HepG2 (cell line): ENCODE measurements around the gene NOL4L. TPM values are rescaled to one million over a fixed set of nuclear protein-coding genes. Genes with fewer than 3 reads are reported as not detected.

Experiments used
- ASH2L ChIP-seq: fragments of 300-600, 200-600 bp; sonication (generic); IDR thresholded peaks from 2 replicates; pipeline ENCODE4 v1.7.0; 2017; ENCODE audit warnings: low read depth, mild to moderate bottlenecking, moderate library complexity, mixed read lengths, low read length; ENCODE audit not compliant: insufficient read length
- CCDC6 ChIP-seq: sonication (generic); formaldehyde crosslinking; IDR thresholded peaks from 2 replicates; pipeline ENCODE4 v1.8.1; 2022; ENCODE audit warnings: mild to moderate bottlenecking, missing genetic modification reagents, moderate library complexity
- CEBPG ChIP-seq: IDR thresholded peaks from 2 replicates; pipeline ENCODE4 v1.6.1; 2016
- CENPX ChIP-seq: sonication (generic); formaldehyde crosslinking; IDR thresholded peaks from 2 replicates; pipeline ENCODE4 v1.9.0; 2021; ENCODE audit warnings: mild to moderate bottlenecking, missing genetic modification reagents, moderate library complexity
- GZF1 ChIP-seq: sonication (generic); formaldehyde crosslinking; IDR thresholded peaks from 2 replicates; pipeline ENCODE4 v1.5.1; 2020; ENCODE audit warnings: mild to moderate bottlenecking, missing genetic modification reagents
- HBP1 ChIP-seq: IDR thresholded peaks from 2 replicates; pipeline ENCODE4 v1.6.1; 2016; ENCODE audit warnings: low read depth, control low read depth
- HHEX ChIP-seq: IDR thresholded peaks from 2 replicates; pipeline ENCODE4 v1.6.1; 2016; ENCODE audit warnings: control low read depth
- MED1 ChIP-seq: sonication (generic); formaldehyde crosslinking; IDR thresholded peaks from 2 replicates; pipeline ENCODE4 v1.4.0; 2020; ENCODE audit warnings: missing genetic modification reagents
- MXD4 ChIP-seq: IDR thresholded peaks from 2 replicates; pipeline ENCODE4 v1.6.1; 2016; ENCODE audit warnings: mild to moderate bottlenecking, missing biosample characterization, missing genetic modification reagents
- PITX1 ChIP-seq: sonication (generic); formaldehyde crosslinking; IDR thresholded peaks from 2 replicates; pipeline ENCODE4 v1.5.1; 2020; ENCODE audit warnings: mild to moderate bottlenecking, missing genetic modification reagents
- POLR2AphosphoS2 ChIP-seq: IDR thresholded peaks from 2 replicates; pipeline ENCODE4 v1.6.1; 2011; ENCODE audit warnings: low read depth, low read length, improper control_type of control experiment
- SIN3A ChIP-seq: IDR thresholded peaks from 2 replicates; pipeline ENCODE4 v1.6.1; 2011; ENCODE audit warnings: low read depth, mild to moderate bottlenecking, control low read depth, low read length, borderline replicate concordance
- SP140L ChIP-seq: sonication (generic); formaldehyde crosslinking; IDR thresholded peaks from 2 replicates; pipeline ENCODE4 v1.4.0; 2020; ENCODE audit warnings: missing genetic modification reagents, borderline replicate concordance
- TGIF2 ChIP-seq: IDR thresholded peaks from 2 replicates; pipeline ENCODE4 v1.6.1; 2016; ENCODE audit warnings: control low read depth, missing compliant biosample characterization
- ZNF10 ChIP-seq: sonication (generic); formaldehyde crosslinking; IDR thresholded peaks from 2 replicates; pipeline ENCODE4 v1.4.0; 2020; ENCODE audit warnings: mild to moderate bottlenecking, low read depth, missing genetic modification reagents, borderline replicate concordance
- ZNF235 ChIP-seq: sonication (generic); formaldehyde crosslinking; IDR thresholded peaks from 2 replicates; pipeline ENCODE4 v1.8.1; 2023; ENCODE audit warnings: mild to moderate bottlenecking, missing genetic modification reagents, borderline replicate concordance
- ZNF24 ChIP-seq: fragments of 450-650 bp; IDR thresholded peaks from 2 replicates; pipeline ENCODE4 v1.6.1; 2017; ENCODE audit warnings: antibody characterized with exemption, mild to moderate bottlenecking
- ZNF260 ChIP-seq: sonication (generic); formaldehyde crosslinking; IDR thresholded peaks from 2 replicates; pipeline ENCODE4 v1.4.0; 2020; ENCODE audit warnings: missing genetic modification reagents, low read depth, mild to moderate bottlenecking, borderline replicate concordance
- ZNF83 ChIP-seq: sonication (generic); formaldehyde crosslinking; IDR thresholded peaks from 2 replicates; pipeline ENCODE4 v1.4.0; 2020; ENCODE audit warnings: missing genetic modification reagents, mild to moderate bottlenecking, borderline replicate concordance
- polyA plus RNA-seq, 8 experiments: library from polyadenylated mRNA; depleted of rRNA in 3 of 8; stranded (reverse) in 7 of 8; unstranded in 1 of 8; fragments of >200 nt; fragmentation: Illumina TruSeq in 4 of 8; extraction: Trizol in 4 of 8; gene quantifications; 2 replicates each; pipeline versions ENCODE4 v1.2.1 to v1.2.3, GENCODE V29; 2011 to 2016; ENCODE audit warnings: low read depth in 4 of 8, missing spikeins in 1 of 8, mixed read lengths in 1 of 8; ENCODE audit not compliant: insufficient read depth in 1 of 8
- total RNA-seq, 5 experiments: library from RNA; depleted of rRNA; stranded (reverse); fragments of >200 nt; fragmentation: Illumina TruSeq; extraction: Trizol; gene quantifications; 2 replicates each; pipeline ENCODE4 v1.2.3, GENCODE V29; 2016; ENCODE audit warnings: low read depth in 1 of 5
- TF ChIP-seq, protein P1 (sequence below): IDR thresholded peaks from 2 replicates; pipeline ENCODE4 v1.6.1; 2018; ENCODE audit warnings: missing genetic modification reagents
- TF ChIP-seq, protein P2 (sequence below): IDR thresholded peaks from 2 replicates; pipeline ENCODE4 v1.6.1; 2016; ENCODE audit warnings: mild to moderate bottlenecking
- TF ChIP-seq, protein P3 (sequence below): sonication (generic); formaldehyde crosslinking; IDR thresholded peaks from 2 replicates; pipeline ENCODE4 v1.5.0; 2020; ENCODE audit warnings: missing genetic modification reagents
- TF ChIP-seq, protein P4 (sequence below): IDR thresholded peaks from 2 replicates; pipeline ENCODE4 v1.6.1; 2016; ENCODE audit warnings: missing compliant biosample characterization, missing genetic modification reagents, borderline replicate concordance

NOL4L gene
- total and polyA plus RNA-seq, 2 of the 13 experiments (the other 11 are each of a cell fraction or from before 2014, with no cell fraction given): 16.6 to 35.4 TPM

GRCh38 chr20:32470025-32470861, 114.9 kb downstream of the NOL4L start (continued):
- TF ChIP-seq MED1 (CRISPR knock-in tag): no peak
- TF ChIP-seq, protein P1, sequence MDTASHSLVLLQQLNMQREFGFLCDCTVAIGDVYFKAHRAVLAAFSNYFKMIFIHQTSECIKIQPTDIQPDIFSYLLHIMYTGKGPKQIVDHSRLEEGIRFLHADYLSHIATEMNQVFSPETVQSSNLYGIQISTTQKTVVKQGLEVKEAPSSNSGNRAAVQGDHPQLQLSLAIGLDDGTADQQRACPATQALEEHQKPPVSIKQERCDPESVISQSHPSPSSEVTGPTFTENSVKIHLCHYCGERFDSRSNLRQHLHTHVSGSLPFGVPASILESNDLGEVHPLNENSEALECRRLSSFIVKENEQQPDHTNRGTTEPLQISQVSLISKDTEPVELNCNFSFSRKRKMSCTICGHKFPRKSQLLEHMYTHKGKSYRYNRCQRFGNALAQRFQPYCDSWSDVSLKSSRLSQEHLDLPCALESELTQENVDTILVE: peak; percentile 33; the same call in 1 of the 2 replicates
- TF ChIP-seq, protein P2, sequence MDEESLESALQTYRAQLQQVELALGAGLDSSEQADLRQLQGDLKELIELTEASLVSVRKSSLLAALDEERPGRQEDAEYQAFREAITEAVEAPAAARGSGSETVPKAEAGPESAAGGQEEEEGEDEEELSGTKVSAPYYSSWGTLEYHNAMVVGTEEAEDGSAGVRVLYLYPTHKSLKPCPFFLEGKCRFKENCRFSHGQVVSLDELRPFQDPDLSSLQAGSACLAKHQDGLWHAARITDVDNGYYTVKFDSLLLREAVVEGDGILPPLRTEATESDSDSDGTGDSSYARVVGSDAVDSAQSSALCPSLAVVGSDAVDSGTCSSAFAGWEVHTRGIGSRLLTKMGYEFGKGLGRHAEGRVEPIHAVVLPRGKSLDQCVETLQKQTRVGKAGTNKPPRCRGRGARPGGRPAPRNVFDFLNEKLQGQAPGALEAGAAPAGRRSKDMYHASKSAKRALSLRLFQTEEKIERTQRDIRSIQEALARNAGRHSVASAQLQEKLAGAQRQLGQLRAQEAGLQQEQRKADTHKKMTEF (CRISPR knock-in tag): no peak
- no peak for TF ChIP-seq SP140L
- no peak for TF ChIP-seq CENPX (CRISPR knock-in tag)
- TF ChIP-seq, protein P3, sequence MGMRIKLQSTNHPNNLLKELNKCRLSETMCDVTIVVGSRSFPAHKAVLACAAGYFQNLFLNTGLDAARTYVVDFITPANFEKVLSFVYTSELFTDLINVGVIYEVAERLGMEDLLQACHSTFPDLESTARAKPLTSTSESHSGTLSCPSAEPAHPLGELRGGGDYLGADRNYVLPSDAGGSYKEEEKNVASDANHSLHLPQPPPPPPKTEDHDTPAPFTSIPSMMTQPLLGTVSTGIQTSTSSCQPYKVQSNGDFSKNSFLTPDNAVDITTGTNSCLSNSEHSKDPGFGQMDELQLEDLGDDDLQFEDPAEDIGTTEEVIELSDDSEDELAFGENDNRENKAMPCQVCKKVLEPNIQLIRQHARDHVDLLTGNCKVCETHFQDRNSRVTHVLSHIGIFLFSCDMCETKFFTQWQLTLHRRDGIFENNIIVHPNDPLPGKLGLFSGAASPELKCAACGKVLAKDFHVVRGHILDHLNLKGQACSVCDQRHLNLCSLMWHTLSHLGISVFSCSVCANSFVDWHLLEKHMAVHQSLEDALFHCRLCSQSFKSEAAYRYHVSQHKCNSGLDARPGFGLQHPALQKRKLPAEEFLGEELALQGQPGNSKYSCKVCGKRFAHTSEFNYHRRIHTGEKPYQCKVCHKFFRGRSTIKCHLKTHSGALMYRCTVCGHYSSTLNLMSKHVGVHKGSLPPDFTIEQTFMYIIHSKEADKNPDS (CRISPR knock-in tag): 0 out of 2 replicates have a peak, but pooled peaks have one; percentile 43
- TF ChIP-seq HBP1 (CRISPR knock-in tag): no peak
- TF ChIP-seq ZNF83 (CRISPR knock-in tag): no peak
- TF ChIP-seq MXD4 (CRISPR knock-in tag): no peak; the same call in 1 of the 2 replicates
- TF ChIP-seq CCDC6 (CRISPR knock-in tag): peak; percentile 21; the same call in 1 of the 2 replicates
- no peak for TF ChIP-seq ZNF24
- TF ChIP-seq GZF1 (CRISPR knock-in tag): 0 out of 2 replicates have a peak, but pooled peaks have one; percentile 67
- TF ChIP-seq HHEX (CRISPR knock-in tag): no peak
- peak; percentile 42; the same call in 1 of the 2 replicates for TF ChIP-seq PITX1 (CRISPR knock-in tag)
- 0 out of 2 replicates have a peak, but pooled peaks have one; percentile 14 for TF ChIP-seq CEBPG (CRISPR knock-in tag)
- no peak for TF ChIP-seq SIN3A
- 0 out of 2 replicates have a peak, but pooled peaks have one; percentile 57 for TF ChIP-seq ZNF235
- TF ChIP-seq ZNF10 (CRISPR knock-in tag): 0 out of 2 replicates have a peak, but pooled peaks have one; percentile 45
- TF ChIP-seq, protein P4, sequence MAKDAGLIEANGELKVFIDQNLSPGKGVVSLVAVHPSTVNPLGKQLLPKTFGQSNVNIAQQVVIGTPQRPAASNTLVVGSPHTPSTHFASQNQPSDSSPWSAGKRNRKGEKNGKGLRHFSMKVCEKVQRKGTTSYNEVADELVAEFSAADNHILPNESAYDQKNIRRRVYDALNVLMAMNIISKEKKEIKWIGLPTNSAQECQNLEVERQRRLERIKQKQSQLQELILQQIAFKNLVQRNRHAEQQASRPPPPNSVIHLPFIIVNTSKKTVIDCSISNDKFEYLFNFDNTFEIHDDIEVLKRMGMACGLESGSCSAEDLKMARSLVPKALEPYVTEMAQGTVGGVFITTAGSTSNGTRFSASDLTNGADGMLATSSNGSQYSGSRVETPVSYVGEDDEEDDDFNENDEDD (CRISPR knock-in tag): no peak
- no peak for TF ChIP-seq POLR2AphosphoS2
- no peak for TF ChIP-seq ASH2L
- no peak for TF ChIP-seq TGIF2
- TF ChIP-seq ZNF260 (CRISPR knock-in tag): 0 out of 2 replicates have a peak, but pooled peaks have one; percentile 26
